GM12878 (cell line): Measurements from ENCODE around the gene DHX40. TPM values are rescaled to one million over a fixed set of nuclear protein-coding genes. Genes with fewer than 3 reads are reported as not detected.

Experiments used
- ATAC-seq: fragments of 200-7000 bp; cut with Tn5 transposase; 3 replicates; pipeline ENCODE4 v1.9.1; 2020; ENCODE audit warnings: mild to moderate bottlenecking, moderate library complexity
- BruUV-seq: library from RNA; stranded (reverse); fragments of 400-500 nt; replicated peaks from 2 replicates; lab custom pipeline; 2021; lab: Mats Ljungman, UMichigan
- CTCF ChIA-PET: fragments of 300-600 bp; sonication (Branson Sonifier 250); formaldehyde crosslinking; extraction: SDS; loops from one replicate; lab custom pipeline; 2021; ENCODE audit warnings: inconsistent platforms; lab: Yijun Ruan, JAX
- POLR2A ChIA-PET: fragments of 350-600 bp; formaldehyde crosslinking; extraction: SDS; loops from one replicate; lab custom pipeline; 2021; ENCODE audit warnings: inconsistent platforms; lab: Charles Lee
- RAD21 ChIA-PET: fragments of 300-600 bp; sonication (Branson Sonifier 250); formaldehyde crosslinking; loops from one replicate; lab custom pipeline; 2023; ENCODE audit warnings: antibody characterized with exemption; ENCODE audit not compliant: unreplicated experiment; lab: Charles Lee
- SMC1A ChIA-PET: fragments of 300-600 bp; sonication (Branson Sonifier 250); formaldehyde crosslinking; loops from one replicate; lab custom pipeline; 2023; ENCODE audit not compliant: unreplicated experiment, uncharacterized antibody; lab: Charles Lee
- DNase-seq: peaks from one replicate; pipeline ENCODE4 v3.0.0-alpha.2; 2011; ENCODE audit warnings: low read depth, low spot score
- FAIRE-seq: peaks from 3 replicates; lab custom pipeline; 2011; peaks lifted over from hg19 to GRCh38; lab: Jason Lieb, UNC
- H2AFZ ChIP-seq: 2 replicates; pipeline ENCODE4 v1.6.0; 2011; ENCODE audit warnings: low read depth, low read length, control low read depth; ENCODE audit not compliant: control insufficient read depth
- H3K27ac ChIP-seq: 2 replicates; pipeline ENCODE4 v1.5.1; 2011; ENCODE audit warnings: control low read depth; ENCODE audit not compliant: control insufficient read depth, insufficient read depth
- H3K27me3 ChIP-seq, 2 experiments: replicated peaks in 1 of 2; 2 replicates each; pipeline versions ENCODE4 v1.6.0 to v1.6.1; 2011; ENCODE audit warnings: low read length in 1 of 2; ENCODE audit not compliant: control insufficient read depth in 2 of 2, insufficient read depth in 2 of 2
- H3K36me3 ChIP-seq, 2 experiments: 2 replicates each; pipeline ENCODE4 v1.5.1; 2011; ENCODE audit warnings: low read length in 1 of 2; ENCODE audit not compliant: control insufficient read depth in 2 of 2, insufficient read depth in 2 of 2
- H3K4me1 ChIP-seq: 2 replicates; pipeline ENCODE4 v1.6.1; 2011; ENCODE audit warnings: mild to moderate bottlenecking, low read length, moderate library complexity, mixed read lengths; ENCODE audit not compliant: control insufficient read depth, insufficient read depth
- H3K4me2 ChIP-seq: 2 replicates; pipeline ENCODE4 v1.6.0; 2011; ENCODE audit warnings: control low read depth; ENCODE audit not compliant: control insufficient read depth, insufficient read depth
- H3K4me3 ChIP-seq: fragments of 200-600 bp; sonication (generic); 2 replicates; pipeline ENCODE4 v1.5.1; 2016
- H3K79me2 ChIP-seq: 2 replicates; pipeline ENCODE4 v1.6.0; 2011; ENCODE audit warnings: low read length; ENCODE audit not compliant: control insufficient read depth, insufficient read depth
- H3K9ac ChIP-seq: 2 replicates; pipeline ENCODE4 v1.8.0; 2011; ENCODE audit warnings: low read length, control low read depth, mixed read lengths; ENCODE audit not compliant: control insufficient read depth, insufficient read depth
- H3K9me3 ChIP-seq: replicated peaks from 3 replicates; pipeline ENCODE4 v1.5.1; 2011; ENCODE audit warnings: mild to moderate bottlenecking, low read length; ENCODE audit not compliant: control insufficient read depth, insufficient read depth
- H4K20me1 ChIP-seq: 2 replicates; pipeline ENCODE4 v1.6.0; 2011; ENCODE audit not compliant: control insufficient read depth, insufficient read depth
- ATF2 ChIP-seq: IDR thresholded peaks from 2 replicates; pipeline ENCODE4 v1.6.1; 2012; ENCODE audit warnings: low read length, inconsistent platforms
- ATF7 ChIP-seq: fragments of 450-650 bp; IDR thresholded peaks from 2 replicates; pipeline ENCODE4 v1.6.1; 2016; ENCODE audit warnings: low read depth, mild to moderate bottlenecking
- EED ChIP-seq: sonication (generic); IDR thresholded peaks from 2 replicates; pipeline ENCODE4 v1.6.1; 2016; ENCODE audit warnings: antibody characterized with exemption, low read depth
- EGR1 ChIP-seq, 2 experiments: IDR thresholded peaks; 1 replicate in 1 of 2; 2 replicates in 1 of 2; pipeline ENCODE4 v1.6.1; 2011 to 2012; ENCODE audit warnings: low read depth in 2 of 2, low read length in 2 of 2, borderline replicate concordance in 1 of 2, mild to moderate bottlenecking in 1 of 2, moderate library complexity in 1 of 2
- FOXM1 ChIP-seq: IDR thresholded peaks from 2 replicates; pipeline ENCODE4 v1.6.1; 2012; ENCODE audit warnings: low read depth, mild to moderate bottlenecking, inconsistent platforms, low read length, moderate library complexity
- GABPA ChIP-seq: IDR thresholded peaks from 2 replicates; pipeline ENCODE4 v1.6.1; 2014; ENCODE audit warnings: antibody characterized with exemption, low read depth, mild to moderate bottlenecking, inconsistent platforms
- IKZF1 ChIP-seq: fragments of 450-650 bp; conservative IDR thresholded peaks from 2 replicates; pipeline ENCODE4 v1.6.1; 2017; ENCODE audit warnings: antibody characterized with exemption, mild to moderate bottlenecking
- IRF4 ChIP-seq: IDR thresholded peaks from 2 replicates; pipeline ENCODE4 v1.6.1; 2011; ENCODE audit warnings: low read depth, low read length
- JUNB ChIP-seq: IDR thresholded peaks from 2 replicates; pipeline ENCODE4 v1.6.1; 2016; ENCODE audit warnings: antibody characterized with exemption, mild to moderate bottlenecking
- MTA3 ChIP-seq: IDR thresholded peaks from 2 replicates; pipeline ENCODE4 v1.6.1; 2012; ENCODE audit warnings: low read length, inconsistent platforms, borderline replicate concordance
- NR2F1 ChIP-seq: fragments of 450-650 bp; conservative IDR thresholded peaks from 2 replicates; pipeline ENCODE4 v1.6.1; 2017; ENCODE audit warnings: mild to moderate bottlenecking
- PRDM15 ChIP-seq: fragments of 450-650 bp; formaldehyde crosslinking; IDR thresholded peaks from 2 replicates; pipeline ENCODE4 v1.4.0; 2020; ENCODE audit warnings: mild to moderate bottlenecking, moderate library complexity
- RELB ChIP-seq: fragments of 450-650 bp; IDR thresholded peaks from 2 replicates; pipeline ENCODE4 v1.6.1; 2017; ENCODE audit warnings: low read depth, mild to moderate bottlenecking, moderate library complexity
- SMAD1 ChIP-seq: fragments of 450-650 bp; IDR thresholded peaks from 2 replicates; pipeline ENCODE4 v1.6.1; 2018; ENCODE audit warnings: mild to moderate bottlenecking, low read depth; ENCODE audit not compliant: partially characterized antibody
- TCF3 ChIP-seq: IDR thresholded peaks from 2 replicates; pipeline ENCODE4 v1.6.1; 2012; ENCODE audit warnings: low read depth, mild to moderate bottlenecking, low read length, borderline replicate concordance; ENCODE audit not compliant: insufficient read depth
- TCF7 ChIP-seq: IDR thresholded peaks from 2 replicates; pipeline ENCODE4 v1.6.1; 2014; ENCODE audit warnings: antibody characterized with exemption, borderline replicate concordance
- YY1 ChIP-seq: IDR thresholded peaks from 2 replicates; pipeline ENCODE4 v1.6.1; 2011; ENCODE audit warnings: low read depth, mild to moderate bottlenecking, low read length
- ZNF217 ChIP-seq: fragments of 450-650 bp; IDR thresholded peaks from 2 replicates; pipeline ENCODE4 v1.6.1; 2017; ENCODE audit warnings: antibody characterized with exemption, mild to moderate bottlenecking
- ZNF24 ChIP-seq: fragments of 450-650 bp; IDR thresholded peaks from 2 replicates; pipeline ENCODE4 v1.6.1; 2017; ENCODE audit warnings: antibody characterized with exemption, mild to moderate bottlenecking
- WGBS: methylation state at CpG from one replicate; pipeline ENCODE4 v1.1.6; 2016; ENCODE audit warnings: low lambda C conversion rate; ENCODE audit not compliant: insufficient replicate concordance, insufficient coverage; ENCODE audit errors: missing lambda C conversion rate; 5-methylcytosine and 5-hydroxymethylcytosine counted together
- in situ Hi-C: fragments of 300-500 bp; cut with MboI; formaldehyde crosslinking; loops from 9 replicates; pipeline ENCODE4 v1.14.3; 2018; ENCODE audit warnings: mixed read lengths
- intact Hi-C: fragments of 100-400 bp; cut with micrococcal nuclease; formaldehyde crosslinking; loops from one replicate; pipeline ENCODE4 v1.14.2; 2022; ENCODE audit not compliant: unreplicated experiment
- polyA plus RNA-seq, 11 experiments: library from polyadenylated mRNA; depleted of rRNA in 4 of 11; unstranded in 6 of 11; stranded (reverse) in 5 of 11; fragments of >200 nt; fragmentation: Nextera tagmentation in 4 of 11; fragmentation: Illumina TruSeq in 1 of 11; extraction: Ambion mirVana in 4 of 11; extraction: Trizol in 1 of 11; gene quantifications; 1 replicate in 1 of 11; 2 replicates in 10 of 11; pipeline versions ENCODE4 v1.2.1 to v1.2.3, GENCODE V29; 2011 to 2016; ENCODE audit warnings: inconsistent platforms in 2 of 11, missing spikeins in 2 of 11, low read depth in 1 of 11
- total RNA-seq, 4 experiments: library from RNA; depleted of rRNA in 3 of 4; stranded (reverse); fragments of >200 nt in 3 of 4; fragmentation: Illumina TruSeq in 1 of 4; extraction: Trizol in 1 of 4; gene quantifications; 2 replicates each; pipeline versions ENCODE4 v1.2.1 to v1.2.3, GENCODE V29; 2013 to 2021

DHX40 gene
- total and polyA plus RNA-seq, 10 of the 15 experiments (the other 5 are each of a cell fraction or from before 2014, with no cell fraction given), result 4.8 to 29.2 (median 12.0) TPM

- WGBS, result 9% methylated on average over 2 of the region's 2 CpGs
- H3K27me3 ChIP-seq, result no peaks in the 10 kb centered on the region
- H3K4me3 ChIP-seq, result no peak overlapping the region
- H3K36me3 ChIP-seq, result peaks cover 2 to 7% of the 10 kb centered on the region in 2 experiments; a peak in 3 of 4 replicates
- DNase-seq (no peak), ATAC-seq (peak; percentile 96), FAIRE-seq (no peak)
- CTCF ChIA-PET, result interaction anchor here (0.8 to 1.3 kb wide), 2 partner anchors 80 to 159 kb away, joined by 3 read pairs; no protein-coding TSS in a partner anchor
- intact Hi-C loops (no loop called here), in situ Hi-C loops (no loop called here)
- no peak overlapping the region for H3K9ac ChIP-seq
- no peaks in the 10 kb centered on the region for H4K20me1 ChIP-seq
- no peak overlapping the region for H3K27ac ChIP-seq
- no TSS peak for BruUV-seq
- H3K4me2 ChIP-seq, result 0 out of 2 replicates have a peak overlapping the region, but pooled peaks have one; percentile 25
- SMC1A ChIA-PET, result interaction anchor here (1.0 to 1.1 kb wide), 4 partner anchors 19 to 69 kb away, joined by 3 to 4 read pairs (median 3); no protein-coding TSS in a partner anchor
- POLR2A ChIA-PET, result interaction anchor here (0.7 to 1.0 kb wide), 4 partner anchors 18 to 336 kb away, joined by 3 to 4 read pairs (median 3); partner anchors contain the start of gene CLTC
- no peak overlapping the region for H2AFZ ChIP-seq
- no peaks in the 10 kb centered on the region for H3K9me3 ChIP-seq
- peaks cover 9% of the 10 kb centered on the region for H3K4me1 ChIP-seq
- RAD21 ChIA-PET, result interaction anchor here (0.7 kb wide), 1 partner anchor 443 kb away, joined by 3 read pairs; no protein-coding TSS in a partner anchor
- H3K79me2 ChIP-seq, result no peaks in the 10 kb centered on the region
- TF ChIP-seq IKZF1, result peak; percentile 34
- TF ChIP-seq TCF3, result 0 out of 2 replicates have a peak, but pooled peaks have one; percentile 16
- TF ChIP-seq FOXM1, result peak; percentile 61; the same call in 1 of the 2 replicates
- peak; percentile 61; the same call in 1 of the 2 replicates for TF ChIP-seq ATF7
- peak; percentile 64; the same call in 1 of the 2 replicates for TF ChIP-seq RELB
- 0 out of 2 replicates have a peak, but pooled peaks have one; percentile 28 for TF ChIP-seq GABPA
- peak; percentile 97 for TF ChIP-seq JUNB
- TF ChIP-seq YY1, result no peak
- no peak for TF ChIP-seq TCF7
- no peak for TF ChIP-seq PRDM15 (CRISPR knock-in tag)
- peak; percentile 53 for TF ChIP-seq EED
- no peak for TF ChIP-seq ZNF217
- TF ChIP-seq ZNF24, result peak; percentile 44; the same call in 1 of the 2 replicates
- no peak for TF ChIP-seq NR2F1
- peak; percentile 75; the same call in 1 of the 2 replicates for TF ChIP-seq IRF4
- TF ChIP-seq MTA3, result no peak
- peak; percentile 37; the same call in 1 of the 2 replicates for TF ChIP-seq ATF2
- no peak for TF ChIP-seq SMAD1
- no peak for TF ChIP-seq EGR1 (IDR thresholded peaks at IDR 0.05; ENCODE audit: borderline replicate concordance in 1 of 2, low read depth in 2 of 2, low read length in 2 of 2)
Measured at GRCh38 chr17:59601130-59601529, 35.7 kb downstream of the DHX40 start.
